WTC11 (cell line): ENCODE results near the gene FRMD4A. TPM values are rescaled to one million over a fixed set of nuclear protein-coding genes. Genes with fewer than 3 reads are reported as not detected.
A peak's percentile ranks its signal among the peaks of the same experiment; 100 is the strongest.

ENCODE experiments used
- ATAC-seq: fragments of 200-7000 bp; cut with Tn5 transposase; 2 replicates; pipeline ENCODE4 v1.10.0; 2021; ENCODE audit warnings: mild to moderate bottlenecking, moderate library complexity
- CTCF ChIA-PET: fragments of 300-600 bp; sonication (Branson Sonifier 250); formaldehyde crosslinking; loops from one replicate; lab custom pipeline; 2021; ENCODE audit warnings: antibody characterized with exemption; lab: Charles Lee
- POLR2A ChIA-PET: fragments of 350-600 bp; sonication (Branson Sonifier 250); formaldehyde crosslinking; loops from one replicate; lab custom pipeline; 2021; ENCODE audit warnings: antibody characterized with exemption; lab: Charles Lee
- DNase-seq: peaks from one replicate; pipeline ENCODE4 v3.0.0; 2021; ENCODE audit warnings: low spot score
- H3K27ac Mint-ChIP-seq: 2 replicates; pipeline ENCODE4 v1.8.0; 2021; ENCODE audit warnings: mixed read lengths
- H3K27me3 Mint-ChIP-seq: 2 replicates; pipeline ENCODE4 v1.8.0; 2021; ENCODE audit warnings: low read depth, mild to moderate bottlenecking, moderate library complexity, mixed read lengths
- H3K36me3 Mint-ChIP-seq: 2 replicates; pipeline ENCODE4 v1.8.0; 2021; ENCODE audit warnings: mixed read lengths
- H3K4me1 Mint-ChIP-seq: 2 replicates; pipeline ENCODE4 v1.8.0; 2022; ENCODE audit warnings: mixed read lengths
- H3K4me3 Mint-ChIP-seq: 2 replicates; pipeline ENCODE4 v1.8.0; 2021; ENCODE audit warnings: mild to moderate bottlenecking, moderate library complexity, mixed read lengths
- H3K9me3 Mint-ChIP-seq: 2 replicates; pipeline ENCODE4 v1.8.0; 2021; ENCODE audit warnings: mixed read lengths
- CBFB ChIP-seq: sonication (generic); formaldehyde crosslinking; IDR thresholded peaks from 2 replicates; pipeline ENCODE4 v1.8.1; 2022; ENCODE audit warnings: mild to moderate bottlenecking, low read depth, missing genetic modification reagents
- CREM ChIP-seq: sonication (generic); formaldehyde crosslinking; IDR thresholded peaks from 2 replicates; pipeline ENCODE4 v1.8.1; 2022; ENCODE audit warnings: mild to moderate bottlenecking, missing genetic modification reagents, moderate library complexity
- GTF2I ChIP-seq: fragments of 250-450 bp; sonication (Bioruptor Pico); conservative IDR thresholded peaks from 2 replicates; pipeline ENCODE4 v1.4.0; 2021; ENCODE audit warnings: mild to moderate bottlenecking
- HMGA2 ChIP-seq: fragments of 250-450 bp; sonication (Bioruptor Pico); IDR thresholded peaks from 2 replicates; pipeline ENCODE4 v1.4.0; 2021; ENCODE audit warnings: mild to moderate bottlenecking, moderate library complexity
- NFATC4 ChIP-seq: fragments of 250-450 bp; sonication (Bioruptor Pico); IDR thresholded peaks from 2 replicates; pipeline ENCODE4 v1.9.0; 2021; ENCODE audit warnings: mild to moderate bottlenecking
- RORB ChIP-seq: fragments of 250-450 bp; sonication (Bioruptor Pico); IDR thresholded peaks from 2 replicates; pipeline ENCODE4 v1.9.0; 2021; ENCODE audit warnings: mild to moderate bottlenecking
- SMAD3 ChIP-seq: sonication (generic); formaldehyde crosslinking; IDR thresholded peaks from 2 replicates; pipeline ENCODE4 v1.8.0; 2022; ENCODE audit warnings: missing genetic modification reagents, mild to moderate bottlenecking, borderline replicate concordance
- ZNF138 ChIP-seq: sonication (generic); formaldehyde crosslinking; conservative IDR thresholded peaks from 2 replicates; pipeline ENCODE4 v1.8.1; 2022; ENCODE audit warnings: mild to moderate bottlenecking, moderate library complexity, missing genetic modification reagents
- ZNF317 ChIP-seq: sonication (generic); formaldehyde crosslinking; IDR thresholded peaks from 2 replicates; pipeline ENCODE4 v1.8.1; 2023; ENCODE audit warnings: low read depth, mild to moderate bottlenecking, moderate library complexity, missing genetic modification reagents, borderline replicate concordance
- total RNA-seq: library from RNA; stranded (reverse); gene quantifications from 3 replicates; pipeline ENCODE4 v1.2.3, GENCODE V29; 2021
- TF ChIP-seq, protein P1 (sequence below): sonication (generic); formaldehyde crosslinking; IDR thresholded peaks from 2 replicates; pipeline ENCODE4 v1.8.1; 2022; ENCODE audit warnings: low read depth, missing genetic modification reagents, borderline replicate concordance
- TF ChIP-seq, protein P2 (sequence below): fragments of 250-450 bp; sonication (Bioruptor Pico); IDR thresholded peaks from 2 replicates; pipeline ENCODE4 v1.9.0; 2021; ENCODE audit warnings: mild to moderate bottlenecking
- TF ChIP-seq, protein P3 (sequence below): sonication (generic); formaldehyde crosslinking; IDR thresholded peaks from 2 replicates; pipeline ENCODE4 v1.8.1; 2023; ENCODE audit warnings: mild to moderate bottlenecking, missing genetic modification reagents
- TF ChIP-seq, protein P4 (sequence below): sonication (generic); formaldehyde crosslinking; IDR thresholded peaks from 2 replicates; pipeline ENCODE4 v1.8.0; 2023; ENCODE audit warnings: mild to moderate bottlenecking, missing genetic modification reagents
- TF ChIP-seq, protein P5 (sequence below): sonication (generic); formaldehyde crosslinking; IDR thresholded peaks from 2 replicates; pipeline ENCODE4 v1.8.1; 2022; ENCODE audit warnings: low read depth, mild to moderate bottlenecking, moderate library complexity, missing genetic modification reagents, borderline replicate concordance
- TF ChIP-seq, protein P6 (sequence below): sonication (generic); formaldehyde crosslinking; IDR thresholded peaks from 2 replicates; pipeline ENCODE4 v1.8.1; 2022; ENCODE audit warnings: mild to moderate bottlenecking, missing genetic modification reagents, moderate library complexity, borderline replicate concordance

Gene FRMD4A
- total RNA-seq, 1 experiment from 2014 or later: 35.5 TPM

DNA sequence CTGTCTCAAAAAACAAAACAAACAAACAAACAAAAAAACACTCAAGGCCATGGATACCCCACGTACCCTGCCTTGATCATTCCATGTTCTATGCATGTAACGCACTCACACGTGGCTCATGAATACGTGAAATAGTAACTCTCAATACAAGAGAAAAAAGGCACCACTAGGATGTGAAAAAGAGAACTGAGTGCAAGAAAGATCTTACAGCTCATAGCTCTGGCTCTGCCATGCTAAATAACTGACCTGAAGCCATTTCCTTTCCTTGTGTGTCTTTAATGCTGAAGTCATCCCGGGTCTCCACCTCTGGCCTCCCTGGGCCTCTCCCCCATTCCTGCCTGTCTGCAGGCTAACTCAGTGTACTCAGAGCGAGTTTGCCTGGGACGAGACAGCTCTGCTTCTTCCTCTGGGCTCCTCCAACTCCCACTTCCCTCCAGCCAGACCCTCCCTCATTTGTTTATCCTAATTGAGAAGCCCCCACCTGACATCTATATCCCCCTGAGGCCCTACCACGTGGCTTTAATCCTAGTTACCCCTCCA is 626.7 kb downstream of the FRMD4A start:
- H3K27ac Mint-ChIP-seq: peak overlapping the region; percentile 93
- H3K36me3 Mint-ChIP-seq: peaks cover 14% of the 10 kb centered on the region
- ATAC-seq (no peak), DNase-seq (no peak)
- no peak overlapping the region for H3K4me3 Mint-ChIP-seq
- H3K27me3 Mint-ChIP-seq: no peaks in the 10 kb centered on the region
- H3K4me1 Mint-ChIP-seq: peaks cover 70% of the 10 kb centered on the region
- ChIA-PET CTCF (interaction anchor here (0.6 kb wide), 1 partner anchor 65 kb away, joined by 4 read pairs; no protein-coding TSS in a partner anchor), POLR2A (interaction anchor here (0.6 to 0.7 kb wide), 2 partner anchors 9 to 482 kb away, joined by 3 read pairs; no protein-coding TSS in a partner anchor)
- no peaks in the 10 kb centered on the region for H3K9me3 Mint-ChIP-seq
- TF ChIP-seq, protein P1, sequence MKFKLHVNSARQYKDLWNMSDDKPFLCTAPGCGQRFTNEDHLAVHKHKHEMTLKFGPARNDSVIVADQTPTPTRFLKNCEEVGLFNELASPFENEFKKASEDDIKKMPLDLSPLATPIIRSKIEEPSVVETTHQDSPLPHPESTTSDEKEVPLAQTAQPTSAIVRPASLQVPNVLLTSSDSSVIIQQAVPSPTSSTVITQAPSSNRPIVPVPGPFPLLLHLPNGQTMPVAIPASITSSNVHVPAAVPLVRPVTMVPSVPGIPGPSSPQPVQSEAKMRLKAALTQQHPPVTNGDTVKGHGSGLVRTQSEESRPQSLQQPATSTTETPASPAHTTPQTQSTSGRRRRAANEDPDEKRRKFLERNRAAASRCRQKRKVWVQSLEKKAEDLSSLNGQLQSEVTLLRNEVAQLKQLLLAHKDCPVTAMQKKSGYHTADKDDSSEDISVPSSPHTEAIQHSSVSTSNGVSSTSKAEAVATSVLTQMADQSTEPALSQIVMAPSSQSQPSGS (CRISPR knock-in tag): no peak
- TF ChIP-seq, protein P2, sequence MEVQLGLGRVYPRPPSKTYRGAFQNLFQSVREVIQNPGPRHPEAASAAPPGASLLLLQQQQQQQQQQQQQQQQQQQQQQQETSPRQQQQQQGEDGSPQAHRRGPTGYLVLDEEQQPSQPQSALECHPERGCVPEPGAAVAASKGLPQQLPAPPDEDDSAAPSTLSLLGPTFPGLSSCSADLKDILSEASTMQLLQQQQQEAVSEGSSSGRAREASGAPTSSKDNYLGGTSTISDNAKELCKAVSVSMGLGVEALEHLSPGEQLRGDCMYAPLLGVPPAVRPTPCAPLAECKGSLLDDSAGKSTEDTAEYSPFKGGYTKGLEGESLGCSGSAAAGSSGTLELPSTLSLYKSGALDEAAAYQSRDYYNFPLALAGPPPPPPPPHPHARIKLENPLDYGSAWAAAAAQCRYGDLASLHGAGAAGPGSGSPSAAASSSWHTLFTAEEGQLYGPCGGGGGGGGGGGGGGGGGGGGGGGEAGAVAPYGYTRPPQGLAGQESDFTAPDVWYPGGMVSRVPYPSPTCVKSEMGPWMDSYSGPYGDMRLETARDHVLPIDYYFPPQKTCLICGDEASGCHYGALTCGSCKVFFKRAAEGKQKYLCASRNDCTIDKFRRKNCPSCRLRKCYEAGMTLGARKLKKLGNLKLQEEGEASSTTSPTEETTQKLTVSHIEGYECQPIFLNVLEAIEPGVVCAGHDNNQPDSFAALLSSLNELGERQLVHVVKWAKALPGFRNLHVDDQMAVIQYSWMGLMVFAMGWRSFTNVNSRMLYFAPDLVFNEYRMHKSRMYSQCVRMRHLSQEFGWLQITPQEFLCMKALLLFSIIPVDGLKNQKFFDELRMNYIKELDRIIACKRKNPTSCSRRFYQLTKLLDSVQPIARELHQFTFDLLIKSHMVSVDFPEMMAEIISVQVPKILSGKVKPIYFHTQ (CRISPR knock-in tag): no peak

DNA sequence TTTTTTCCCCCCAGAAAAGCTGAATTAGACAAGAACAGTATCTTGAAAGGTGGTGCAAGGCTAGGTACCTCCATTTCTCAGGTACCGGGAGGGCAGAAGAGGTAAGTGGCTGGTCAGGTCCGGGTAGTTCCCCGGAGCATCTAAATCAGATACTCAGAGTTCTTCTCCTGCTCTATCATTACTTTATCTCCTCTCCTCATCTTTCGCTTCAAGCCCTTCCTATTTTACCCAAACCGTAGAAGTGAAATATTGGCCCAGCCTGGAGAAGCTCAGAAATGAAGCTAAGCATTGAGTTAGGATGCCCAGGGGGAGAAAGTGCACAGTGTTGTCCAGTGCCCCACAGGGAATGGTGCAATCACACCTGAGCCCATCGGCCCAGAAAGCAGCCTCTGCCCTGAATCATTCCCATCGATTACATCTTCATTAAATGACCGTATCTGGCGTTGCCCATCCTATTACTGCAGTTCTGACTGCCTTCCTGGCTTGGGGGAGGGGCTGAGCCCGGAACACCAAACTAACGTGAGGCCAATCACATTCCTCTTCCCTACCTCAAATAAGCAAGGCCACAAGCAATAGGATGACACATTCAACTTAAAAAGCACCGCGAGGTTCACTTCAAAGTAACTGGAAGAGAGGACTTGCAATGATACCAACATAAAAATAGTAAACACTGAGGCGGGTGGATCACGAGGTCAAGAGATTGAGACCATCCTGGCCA is 627.5 kb downstream of the FRMD4A start:
- Mint-ChIP-seq H3K9me3 (no peaks in the 10 kb centered on the region), H3K27ac (peak overlapping the region; percentile 72), H3K4me1 (peaks cover 62% of the 10 kb centered on the region), H3K4me3 (no peak overlapping the region), H3K36me3 (peaks cover 14% of the 10 kb centered on the region), H3K27me3 (no peaks in the 10 kb centered on the region)
- POLR2A ChIA-PET: interaction anchor here (0.6 kb wide), 1 partner anchor 483 kb away, joined by 3 read pairs; no protein-coding TSS in a partner anchor
- no peak for DNase-seq
- TF ChIP-seq, protein P3, sequence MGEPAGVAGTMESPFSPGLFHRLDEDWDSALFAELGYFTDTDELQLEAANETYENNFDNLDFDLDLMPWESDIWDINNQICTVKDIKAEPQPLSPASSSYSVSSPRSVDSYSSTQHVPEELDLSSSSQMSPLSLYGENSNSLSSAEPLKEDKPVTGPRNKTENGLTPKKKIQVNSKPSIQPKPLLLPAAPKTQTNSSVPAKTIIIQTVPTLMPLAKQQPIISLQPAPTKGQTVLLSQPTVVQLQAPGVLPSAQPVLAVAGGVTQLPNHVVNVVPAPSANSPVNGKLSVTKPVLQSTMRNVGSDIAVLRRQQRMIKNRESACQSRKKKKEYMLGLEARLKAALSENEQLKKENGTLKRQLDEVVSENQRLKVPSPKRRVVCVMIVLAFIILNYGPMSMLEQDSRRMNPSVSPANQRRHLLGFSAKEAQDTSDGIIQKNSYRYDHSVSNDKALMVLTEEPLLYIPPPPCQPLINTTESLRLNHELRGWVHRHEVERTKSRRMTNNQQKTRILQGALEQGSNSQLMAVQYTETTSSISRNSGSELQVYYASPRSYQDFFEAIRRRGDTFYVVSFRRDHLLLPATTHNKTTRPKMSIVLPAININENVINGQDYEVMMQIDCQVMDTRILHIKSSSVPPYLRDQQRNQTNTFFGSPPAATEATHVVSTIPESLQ: no peak
- CTCF ChIA-PET: no interaction called here
- no peak for ATAC-seq

DNA sequence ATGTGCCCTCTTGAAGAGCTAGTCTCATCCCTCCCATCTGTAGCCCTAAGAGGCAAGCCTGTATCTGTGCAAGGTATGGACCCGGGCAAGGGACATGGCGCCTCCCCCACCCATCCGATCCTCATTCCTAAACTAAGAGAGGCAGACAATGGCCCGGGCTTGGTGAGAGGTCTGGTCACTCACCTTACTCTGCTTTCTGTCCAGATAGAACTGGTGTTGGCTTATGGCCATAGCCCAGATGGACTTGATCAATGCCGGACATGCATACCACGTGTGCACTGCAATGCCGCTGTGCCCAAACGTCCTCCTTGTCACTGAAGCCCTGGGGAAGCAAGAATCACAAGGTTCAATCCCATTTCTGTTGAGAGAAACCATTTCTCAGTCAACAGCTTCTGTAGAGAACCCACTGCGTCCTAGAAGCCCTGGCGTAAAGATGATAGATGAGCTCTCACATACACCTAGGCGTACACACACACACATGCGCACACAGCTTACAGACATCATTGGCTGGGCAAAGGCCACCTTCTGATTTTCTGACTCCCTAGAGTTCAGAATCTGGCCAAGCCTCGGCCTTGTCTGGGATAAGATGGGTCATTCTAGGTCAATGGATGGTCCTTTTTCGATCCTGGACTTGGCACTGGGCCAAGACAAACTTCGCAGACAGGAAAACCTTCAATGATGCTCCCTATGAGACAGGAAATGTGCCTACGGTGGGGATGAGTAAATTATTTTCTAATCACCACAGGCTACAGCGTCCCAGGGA is 629.4 kb downstream of the FRMD4A start:
- no peak overlapping the region for H3K27ac Mint-ChIP-seq
- CTCF ChIA-PET: no interaction called here
- peaks cover 43% of the 10 kb centered on the region for H3K4me1 Mint-ChIP-seq

DNA sequence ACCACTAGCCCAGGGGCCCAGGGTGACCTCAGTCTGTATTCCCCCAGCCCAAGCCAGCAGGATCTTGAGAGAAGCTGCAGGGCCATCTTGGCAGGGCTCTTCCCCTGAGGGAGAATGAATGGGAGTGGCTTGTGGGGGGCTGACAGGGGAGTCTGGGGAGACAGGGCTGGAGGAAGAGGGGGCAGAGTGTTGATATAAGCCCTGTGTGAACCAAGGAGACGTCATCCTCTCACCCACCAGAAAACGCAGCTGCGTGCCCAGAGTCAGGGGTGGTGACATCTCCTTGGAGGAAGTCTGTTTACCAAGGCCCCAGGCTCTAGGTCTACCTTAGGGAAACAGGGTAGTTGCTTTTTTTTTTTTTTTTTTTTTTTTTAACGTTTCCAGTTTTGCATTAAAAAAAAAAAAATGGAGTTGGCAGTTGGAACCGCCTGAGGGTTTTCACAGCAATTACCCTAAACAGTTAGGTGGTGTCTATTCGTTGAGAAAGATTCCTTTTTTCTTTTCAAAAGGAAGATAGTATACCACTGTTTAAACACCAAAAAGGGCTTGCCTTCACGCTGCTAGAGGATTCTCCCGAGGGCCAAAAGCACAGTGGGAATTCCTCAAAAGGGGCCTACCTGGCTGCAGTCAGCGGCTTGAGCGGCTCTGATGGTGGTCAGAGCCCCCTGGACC is 630.1 kb downstream of the FRMD4A start:
- ChIA-PET POLR2A (no interaction called here), CTCF (no interaction called here)
- Mint-ChIP-seq H3K4me1 (peaks cover 35% of the 10 kb centered on the region), H3K36me3 (peaks cover 28% of the 10 kb centered on the region), H3K4me3 (no peak overlapping the region), H3K9me3 (no peaks in the 10 kb centered on the region), H3K27ac (no peak overlapping the region), H3K27me3 (no peaks in the 10 kb centered on the region)
- DNase-seq (no peak), ATAC-seq (no peak)
- no peak for TF ChIP-seq NFATC4 (CRISPR knock-in tag)
- TF ChIP-seq CBFB (CRISPR knock-in tag): no peak
- TF ChIP-seq SMAD3 (CRISPR knock-in tag): no peak
- TF ChIP-seq, protein P4, sequence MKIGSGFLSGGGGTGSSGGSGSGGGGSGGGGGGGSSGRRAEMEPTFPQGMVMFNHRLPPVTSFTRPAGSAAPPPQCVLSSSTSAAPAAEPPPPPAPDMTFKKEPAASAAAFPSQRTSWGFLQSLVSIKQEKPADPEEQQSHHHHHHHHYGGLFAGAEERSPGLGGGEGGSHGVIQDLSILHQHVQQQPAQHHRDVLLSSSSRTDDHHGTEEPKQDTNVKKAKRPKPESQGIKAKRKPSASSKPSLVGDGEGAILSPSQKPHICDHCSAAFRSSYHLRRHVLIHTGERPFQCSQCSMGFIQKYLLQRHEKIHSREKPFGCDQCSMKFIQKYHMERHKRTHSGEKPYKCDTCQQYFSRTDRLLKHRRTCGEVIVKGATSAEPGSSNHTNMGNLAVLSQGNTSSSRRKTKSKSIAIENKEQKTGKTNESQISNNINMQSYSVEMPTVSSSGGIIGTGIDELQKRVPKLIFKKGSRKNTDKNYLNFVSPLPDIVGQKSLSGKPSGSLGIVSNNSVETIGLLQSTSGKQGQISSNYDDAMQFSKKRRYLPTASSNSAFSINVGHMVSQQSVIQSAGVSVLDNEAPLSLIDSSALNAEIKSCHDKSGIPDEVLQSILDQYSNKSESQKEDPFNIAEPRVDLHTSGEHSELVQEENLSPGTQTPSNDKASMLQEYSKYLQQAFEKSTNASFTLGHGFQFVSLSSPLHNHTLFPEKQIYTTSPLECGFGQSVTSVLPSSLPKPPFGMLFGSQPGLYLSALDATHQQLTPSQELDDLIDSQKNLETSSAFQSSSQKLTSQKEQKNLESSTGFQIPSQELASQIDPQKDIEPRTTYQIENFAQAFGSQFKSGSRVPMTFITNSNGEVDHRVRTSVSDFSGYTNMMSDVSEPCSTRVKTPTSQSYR (CRISPR knock-in tag): no peak
- TF ChIP-seq GTF2I: no peak
- TF ChIP-seq, protein P5, sequence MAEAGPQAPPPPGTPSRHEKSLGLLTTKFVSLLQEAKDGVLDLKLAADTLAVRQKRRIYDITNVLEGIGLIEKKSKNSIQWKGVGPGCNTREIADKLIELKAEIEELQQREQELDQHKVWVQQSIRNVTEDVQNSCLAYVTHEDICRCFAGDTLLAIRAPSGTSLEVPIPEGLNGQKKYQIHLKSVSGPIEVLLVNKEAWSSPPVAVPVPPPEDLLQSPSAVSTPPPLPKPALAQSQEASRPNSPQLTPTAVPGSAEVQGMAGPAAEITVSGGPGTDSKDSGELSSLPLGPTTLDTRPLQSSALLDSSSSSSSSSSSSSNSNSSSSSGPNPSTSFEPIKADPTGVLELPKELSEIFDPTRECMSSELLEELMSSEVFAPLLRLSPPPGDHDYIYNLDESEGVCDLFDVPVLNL: no peak
- TF ChIP-seq, protein P6, sequence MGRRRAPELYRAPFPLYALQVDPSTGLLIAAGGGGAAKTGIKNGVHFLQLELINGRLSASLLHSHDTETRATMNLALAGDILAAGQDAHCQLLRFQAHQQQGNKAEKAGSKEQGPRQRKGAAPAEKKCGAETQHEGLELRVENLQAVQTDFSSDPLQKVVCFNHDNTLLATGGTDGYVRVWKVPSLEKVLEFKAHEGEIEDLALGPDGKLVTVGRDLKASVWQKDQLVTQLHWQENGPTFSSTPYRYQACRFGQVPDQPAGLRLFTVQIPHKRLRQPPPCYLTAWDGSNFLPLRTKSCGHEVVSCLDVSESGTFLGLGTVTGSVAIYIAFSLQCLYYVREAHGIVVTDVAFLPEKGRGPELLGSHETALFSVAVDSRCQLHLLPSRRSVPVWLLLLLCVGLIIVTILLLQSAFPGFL (CRISPR knock-in tag): no peak
- no peak for TF ChIP-seq ZNF138 (CRISPR knock-in tag)

More for the DNA sequence above, 629.4 kb downstream of the FRMD4A start:
- POLR2A ChIA-PET: no interaction called here
- TF ChIP-seq ZNF317 (CRISPR knock-in tag) (no peak), CREM (CRISPR knock-in tag) (no peak), RORB (CRISPR knock-in tag) (no peak), HMGA2 (CRISPR knock-in tag) (no peak)
- no peak overlapping the region for H3K4me3 Mint-ChIP-seq
- DNase-seq: no peak
- H3K9me3 Mint-ChIP-seq: no peaks in the 10 kb centered on the region
- ATAC-seq: no peak
- H3K27me3 Mint-ChIP-seq: no peaks in the 10 kb centered on the region
- H3K36me3 Mint-ChIP-seq: peaks cover 23% of the 10 kb centered on the region
